SK-N-DZ (cell line): ENCODE data around the gene NPIPB6.
A peak's percentile ranks its signal among the peaks of the same experiment; 100 is the strongest.

Source experiments
- DNase-seq: peaks from one replicate; pipeline ENCODE4 v3.0.0-alpha.2; 2015; ENCODE audit warnings: low spot score

Gene NPIPB6

DNA sequence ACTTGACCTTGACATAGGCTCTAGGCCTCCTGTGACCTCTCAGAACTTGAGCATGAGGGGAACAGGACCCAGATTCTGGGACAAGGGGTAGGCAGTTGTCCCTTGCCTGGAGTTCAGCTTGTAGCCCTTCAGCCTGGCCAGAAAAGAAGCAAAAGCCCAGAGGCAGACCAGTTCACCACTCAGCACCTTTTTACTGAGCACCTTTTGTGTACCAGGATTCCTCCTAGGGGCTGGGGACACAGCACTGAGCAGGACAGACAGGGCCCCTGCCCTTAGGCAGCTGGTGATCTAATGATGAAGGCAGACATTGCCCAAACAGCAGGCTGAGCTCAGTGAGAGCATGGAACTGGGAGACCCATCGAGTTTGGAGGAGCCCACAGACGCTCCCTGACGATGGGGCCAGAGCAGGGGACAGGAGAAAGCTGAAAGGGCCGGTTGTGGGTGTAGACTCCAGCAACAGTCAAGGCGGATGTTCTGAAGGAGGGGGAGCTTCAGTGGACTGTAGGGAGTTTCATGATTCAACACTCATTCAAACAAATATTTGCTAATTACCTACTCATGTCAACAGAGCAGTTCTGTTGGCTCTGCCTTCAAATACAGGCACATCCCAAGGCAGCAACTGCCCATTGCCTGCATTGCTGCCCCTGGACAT lies 38.9 kb downstream of the NPIPB6 start:
- DNase-seq, result no peak

DNA sequence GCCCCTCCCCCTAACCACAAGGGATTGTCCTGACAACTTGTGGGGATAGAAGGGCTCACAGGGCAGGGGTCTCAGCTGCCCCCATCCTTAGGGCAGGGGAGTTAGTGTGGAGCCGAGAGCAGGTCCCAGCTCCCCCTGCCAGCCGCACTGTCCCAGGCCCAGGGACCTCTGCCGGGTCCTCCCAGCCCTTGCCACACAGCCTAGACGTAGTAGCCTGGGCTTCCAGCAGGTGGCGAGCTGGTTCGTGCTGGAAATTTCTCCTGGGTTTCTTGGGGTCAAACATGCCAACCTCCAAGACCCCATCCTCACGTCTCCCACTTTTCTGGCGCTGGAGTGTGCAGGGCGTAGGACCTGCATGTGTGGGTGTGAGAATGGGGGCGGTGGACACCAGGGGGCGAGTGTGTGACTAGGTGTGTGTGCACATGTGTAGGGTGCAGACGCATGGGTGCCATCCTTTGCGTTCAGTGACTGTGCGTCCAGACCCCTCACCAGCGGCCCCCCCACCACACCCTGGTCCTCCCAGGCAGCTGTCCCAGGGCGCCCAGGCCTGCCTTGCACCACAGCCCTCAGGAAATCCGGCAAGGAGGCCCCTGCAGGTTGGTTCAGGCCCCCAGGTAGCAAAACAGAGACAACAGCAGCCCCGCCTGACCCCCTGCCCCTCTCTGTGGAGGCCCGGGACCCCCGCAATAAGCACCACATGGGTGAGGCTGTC lies 41.5 kb downstream of the NPIPB6 start:
- peak; percentile 27 for DNase-seq

DNA sequence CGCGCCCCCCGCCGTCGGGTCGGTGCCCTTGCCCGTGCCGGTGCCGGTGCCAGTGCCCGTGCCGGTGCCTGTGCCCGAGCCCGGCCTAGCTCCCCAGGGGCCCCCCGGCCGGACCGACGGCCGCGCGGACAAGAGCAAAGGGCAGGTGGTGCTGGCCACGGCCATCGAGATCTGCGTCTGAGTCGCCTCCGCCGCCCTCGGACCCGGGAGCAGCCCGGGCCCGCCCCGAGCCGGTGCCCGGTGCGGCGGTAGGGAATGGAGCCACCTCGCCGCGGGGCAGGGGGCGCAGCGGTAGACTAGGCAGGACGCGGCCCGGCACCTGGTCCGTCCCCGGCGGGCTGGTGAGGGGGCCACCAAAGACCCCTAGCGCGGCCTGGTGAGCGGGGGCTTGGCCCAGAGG lies 42.6 kb downstream of the NPIPB6 start:
- DNase-seq, result no peak

DNA sequence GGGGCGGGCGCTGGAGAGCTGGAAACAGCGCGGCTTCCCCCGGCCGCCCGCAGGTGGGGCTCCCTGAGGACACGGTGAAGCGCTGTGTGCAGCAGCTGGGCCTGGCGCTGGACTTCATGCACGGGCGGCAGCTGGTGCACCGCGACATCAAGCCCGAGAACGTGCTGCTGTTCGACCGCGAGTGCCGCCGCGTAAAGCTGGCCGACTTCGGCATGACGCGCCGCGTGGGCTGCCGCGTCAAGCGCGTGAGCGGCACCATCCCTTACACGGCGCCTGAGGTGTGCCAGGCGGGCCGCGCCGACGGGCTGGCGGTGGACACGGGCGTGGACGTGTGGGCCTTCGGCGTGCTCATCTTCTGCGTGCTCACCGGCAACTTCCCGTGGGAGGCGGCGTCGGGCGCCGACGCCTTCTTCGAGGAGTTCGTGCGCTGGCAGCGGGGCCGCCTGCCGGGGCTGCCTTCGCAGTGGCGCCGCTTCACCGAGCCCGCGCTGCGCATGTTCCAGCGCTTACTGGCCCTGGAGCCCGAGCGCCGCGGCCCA lies 43.2 kb downstream of the NPIPB6 start:
- DNase-seq, result no peak

DNA sequence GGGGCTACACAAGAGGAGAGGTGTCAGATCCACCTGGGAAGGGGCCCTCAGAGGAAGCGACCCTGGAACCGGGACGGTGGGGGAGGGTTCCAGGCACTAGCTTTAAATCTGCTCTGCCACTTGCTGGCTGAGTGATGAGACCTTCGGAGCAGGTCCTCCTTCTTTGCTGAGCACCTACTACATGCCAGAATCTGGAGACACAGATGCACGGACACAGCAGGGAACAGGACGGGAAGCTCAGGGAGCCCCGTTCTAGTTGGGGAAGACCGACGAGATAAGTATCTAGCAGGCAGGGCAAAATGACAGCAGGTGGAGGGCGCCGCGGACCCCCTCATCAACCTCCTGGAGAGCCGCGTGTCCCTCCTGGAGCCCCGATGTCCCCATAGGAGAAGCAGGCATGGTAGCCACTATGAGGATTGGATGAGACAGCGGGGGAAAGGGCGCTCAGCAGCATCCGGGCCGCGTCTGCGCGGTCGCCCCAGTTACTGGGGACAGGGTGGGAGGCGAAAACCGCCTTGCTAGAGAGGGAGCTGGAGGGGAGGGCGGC lies 43.8 kb downstream of the NPIPB6 start:
- DNase-seq, result no peak

DNA sequence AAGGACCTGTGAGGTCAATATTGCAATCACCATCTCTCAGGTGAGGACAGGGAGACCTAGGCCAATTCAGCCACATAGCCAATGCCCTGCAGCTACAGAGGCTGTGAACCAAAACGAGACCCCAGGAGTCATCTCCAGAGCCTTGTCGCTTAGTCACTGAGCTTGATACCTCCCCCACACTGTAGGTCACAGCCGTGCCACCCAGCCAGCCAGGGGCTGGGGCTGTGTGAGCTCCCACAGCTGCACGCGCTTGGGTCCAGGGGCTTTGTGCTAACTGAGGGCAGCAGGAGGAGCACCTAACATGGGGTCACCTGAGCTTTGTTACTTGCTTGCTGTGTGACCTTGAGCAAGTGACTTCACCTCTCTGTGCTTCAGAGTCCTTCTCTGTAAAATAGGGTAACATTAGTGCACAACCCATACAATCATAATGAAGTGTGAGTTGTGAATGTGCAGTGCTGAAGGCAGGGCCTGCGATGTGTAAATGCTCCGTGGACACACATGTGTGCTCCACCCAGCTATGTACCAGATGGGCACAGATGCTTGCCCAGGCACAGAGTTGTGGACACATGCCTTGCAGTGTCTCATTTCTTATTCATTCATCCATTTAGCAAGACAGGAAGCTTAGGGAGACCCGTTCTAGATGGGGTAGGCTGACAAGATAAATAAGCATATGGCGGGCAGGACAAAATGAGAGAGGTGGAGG lies 45.1 kb downstream of the NPIPB6 start:
- DNase-seq, result no peak

DNA sequence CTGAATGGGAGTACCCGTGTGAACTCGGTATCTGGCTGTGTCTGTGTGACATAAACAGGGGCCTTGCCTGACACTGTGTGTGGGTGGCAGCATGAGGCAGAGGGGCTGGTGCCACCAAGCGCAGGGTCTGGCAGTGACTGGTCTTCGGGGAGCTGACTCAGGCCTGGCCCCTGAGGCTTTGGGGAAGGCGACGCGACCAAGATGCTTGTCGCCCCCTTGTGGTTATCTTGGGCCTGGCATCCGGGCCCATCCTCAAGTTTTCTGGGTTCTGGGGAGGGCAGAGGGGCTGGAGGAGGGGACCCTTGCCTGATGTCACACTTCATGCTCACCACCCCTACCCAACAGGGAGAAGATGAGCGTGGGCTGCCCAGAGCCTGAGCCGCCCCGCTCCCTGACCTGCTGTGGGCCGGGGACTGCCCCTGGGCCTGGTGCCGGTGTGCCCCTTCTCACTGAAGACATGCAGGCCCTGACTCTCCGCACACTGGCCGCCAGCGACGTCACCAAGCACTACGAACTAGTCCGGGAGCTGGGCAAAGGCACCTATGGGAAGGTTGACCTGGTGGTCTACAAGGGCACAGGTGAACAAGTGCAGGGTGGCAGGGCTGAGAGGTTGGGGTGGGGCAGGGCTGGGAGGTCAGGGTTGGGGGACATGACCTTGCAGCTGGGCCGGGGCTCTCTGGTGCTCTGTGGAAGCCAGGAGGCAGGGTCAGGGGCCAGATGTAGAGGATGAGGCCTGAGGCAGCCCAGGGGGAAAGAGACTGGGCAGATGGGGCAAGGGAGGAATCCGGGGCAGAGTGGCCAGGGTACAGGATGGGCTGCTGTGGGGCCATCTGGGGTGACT lies 46.0 kb downstream of the NPIPB6 start:
- peak; percentile 59 for DNase-seq

DNA sequence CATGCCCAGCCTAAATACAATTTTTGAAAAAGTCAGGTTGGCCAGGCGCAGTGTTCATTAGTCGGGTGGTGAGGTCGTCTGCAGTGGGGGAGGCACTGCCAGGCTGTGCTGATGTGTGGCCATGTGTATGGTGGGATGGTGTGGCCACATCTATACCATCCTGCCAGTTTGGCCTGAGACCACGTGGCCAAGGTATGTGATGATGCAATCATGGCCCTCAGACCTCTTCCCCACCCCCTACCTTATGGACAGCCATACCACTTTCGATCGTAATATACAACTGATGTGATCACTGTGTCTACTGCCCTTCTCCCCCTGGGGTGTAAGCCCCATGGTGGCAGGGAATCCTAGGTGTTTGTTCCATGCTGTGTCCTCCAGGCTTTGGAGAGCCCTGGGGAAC lies 47.3 kb downstream of the NPIPB6 start:
- no peak for DNase-seq

DNA sequence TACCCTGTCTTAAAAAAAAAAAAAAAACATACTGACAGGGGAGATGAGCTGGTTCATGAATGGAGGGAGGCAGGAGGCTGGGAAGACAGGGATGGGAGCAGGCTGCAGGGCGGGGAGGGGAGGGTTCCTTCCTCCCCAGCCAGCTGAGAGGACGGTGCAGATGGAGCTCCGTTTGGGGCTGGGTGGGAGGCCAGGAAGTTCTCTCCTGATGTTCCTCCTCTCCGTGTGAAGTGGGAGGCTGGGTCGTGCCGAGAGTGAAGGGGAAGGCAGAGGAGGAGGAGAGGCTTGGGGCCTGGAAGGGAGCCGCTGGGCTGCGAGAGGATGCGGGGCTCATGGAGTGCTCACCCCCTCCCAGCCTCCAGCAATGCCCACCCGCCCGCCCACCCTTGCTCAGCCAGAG lies 49.7 kb downstream of the NPIPB6 start:
- no peak for DNase-seq

DNA sequence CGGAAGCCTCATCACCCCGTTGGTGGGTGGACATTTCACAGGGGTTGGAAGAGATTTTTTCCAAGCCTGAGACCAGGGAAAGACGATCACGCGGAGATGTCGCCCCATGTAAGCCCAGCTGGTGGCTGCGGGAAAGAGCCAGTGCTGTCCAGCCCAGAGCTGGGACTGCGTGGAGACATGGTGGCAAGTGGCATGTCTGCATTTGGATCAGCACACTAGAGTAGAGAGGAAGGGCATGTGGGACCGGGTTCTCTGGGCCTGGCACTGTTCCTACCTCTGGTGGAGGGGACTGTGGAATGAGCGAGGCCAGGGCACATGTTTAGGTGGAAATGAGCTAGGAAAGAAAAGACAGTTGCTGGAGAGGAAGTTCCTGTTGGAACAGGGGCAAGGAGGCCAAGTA lies 51.0 kb downstream of the NPIPB6 start:
- no peak for DNase-seq

DNA sequence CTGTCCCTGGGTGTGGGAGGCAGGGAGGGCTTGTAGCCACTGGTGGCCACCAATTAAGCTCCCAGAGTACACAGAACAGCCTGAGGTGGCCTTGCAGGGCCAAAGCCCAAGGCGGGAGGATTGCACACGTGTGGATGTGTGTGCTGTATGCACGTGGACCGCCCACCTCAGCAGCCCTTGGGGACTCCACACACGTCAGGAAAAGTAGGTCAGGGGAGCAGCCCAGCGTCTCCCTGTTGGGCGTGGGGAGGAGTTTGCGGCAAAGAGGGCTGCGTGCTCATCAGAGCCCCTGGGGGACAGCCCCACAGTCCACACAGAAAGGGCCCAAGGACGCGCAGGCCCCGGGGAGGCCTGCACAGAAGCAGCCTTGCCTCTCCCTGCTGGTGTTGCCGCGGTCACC lies 51.4 kb downstream of the NPIPB6 start:
- no peak for DNase-seq

DNA sequence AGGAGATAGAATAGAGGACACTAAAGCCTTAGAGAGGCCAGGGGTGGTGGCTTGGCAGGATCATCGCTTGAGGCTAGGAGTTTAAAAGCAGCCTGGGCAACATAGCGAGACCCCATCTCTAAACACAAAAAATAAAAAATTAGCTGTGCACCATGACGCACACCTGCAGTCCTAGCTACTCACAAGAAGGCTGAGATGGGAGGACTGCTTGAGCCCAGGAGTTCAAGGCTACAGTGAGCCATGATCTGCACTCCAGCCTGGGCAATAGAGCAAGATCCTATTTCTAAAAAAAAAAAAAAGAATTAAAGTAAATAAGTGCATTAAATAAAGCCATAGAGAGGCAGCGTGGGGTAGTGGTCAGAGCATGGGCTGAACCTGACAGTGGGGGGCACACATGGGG lies 51.9 kb downstream of the NPIPB6 start:
- DNase-seq, result no peak

DNA sequence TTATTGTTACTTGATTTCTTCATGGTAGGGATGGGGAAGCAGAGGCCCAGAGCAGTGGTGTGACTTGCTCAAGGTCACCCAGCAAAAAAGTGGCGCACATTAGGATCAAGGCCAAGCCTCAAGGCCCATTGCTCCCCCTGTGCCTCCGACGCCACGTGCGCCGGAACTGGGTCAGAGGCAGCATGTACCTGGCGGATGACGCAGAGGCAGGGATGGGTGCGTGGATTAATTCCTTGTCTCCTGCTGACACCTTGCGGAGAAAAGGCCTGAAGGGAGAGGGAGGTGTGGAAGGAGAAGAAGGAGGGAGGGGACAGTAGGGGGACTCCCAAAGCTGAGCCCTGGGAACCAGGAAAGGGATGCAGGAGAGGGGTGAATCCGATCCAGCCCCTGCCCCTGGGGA lies 52.5 kb downstream of the NPIPB6 start:
- DNase-seq, result no peak

DNA sequence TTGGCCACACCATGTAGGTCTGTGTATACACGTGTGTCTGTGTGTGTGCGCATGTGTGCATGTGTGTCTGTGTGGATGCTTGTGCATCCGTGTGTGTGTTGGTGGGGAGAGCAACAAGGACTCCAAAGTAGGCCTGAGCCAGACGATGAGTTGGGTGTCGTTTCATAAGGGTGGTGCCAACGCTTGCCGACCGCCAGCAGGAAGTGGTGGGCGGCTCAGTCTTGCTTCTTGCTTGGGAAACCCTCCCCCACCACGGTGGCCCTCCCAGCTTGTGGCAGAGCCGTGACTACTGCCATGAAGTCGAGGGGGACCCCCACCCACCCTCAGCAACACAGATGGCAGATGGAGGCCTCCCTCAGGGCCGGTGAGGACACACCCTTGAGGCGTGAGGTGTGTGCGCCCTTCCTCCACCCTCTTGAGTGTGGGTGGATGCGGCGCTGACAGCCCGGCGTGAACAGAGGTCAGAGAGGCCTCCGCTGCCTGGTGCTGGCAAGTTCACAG lies 53.4 kb downstream of the NPIPB6 start:
- no peak for DNase-seq

DNA sequence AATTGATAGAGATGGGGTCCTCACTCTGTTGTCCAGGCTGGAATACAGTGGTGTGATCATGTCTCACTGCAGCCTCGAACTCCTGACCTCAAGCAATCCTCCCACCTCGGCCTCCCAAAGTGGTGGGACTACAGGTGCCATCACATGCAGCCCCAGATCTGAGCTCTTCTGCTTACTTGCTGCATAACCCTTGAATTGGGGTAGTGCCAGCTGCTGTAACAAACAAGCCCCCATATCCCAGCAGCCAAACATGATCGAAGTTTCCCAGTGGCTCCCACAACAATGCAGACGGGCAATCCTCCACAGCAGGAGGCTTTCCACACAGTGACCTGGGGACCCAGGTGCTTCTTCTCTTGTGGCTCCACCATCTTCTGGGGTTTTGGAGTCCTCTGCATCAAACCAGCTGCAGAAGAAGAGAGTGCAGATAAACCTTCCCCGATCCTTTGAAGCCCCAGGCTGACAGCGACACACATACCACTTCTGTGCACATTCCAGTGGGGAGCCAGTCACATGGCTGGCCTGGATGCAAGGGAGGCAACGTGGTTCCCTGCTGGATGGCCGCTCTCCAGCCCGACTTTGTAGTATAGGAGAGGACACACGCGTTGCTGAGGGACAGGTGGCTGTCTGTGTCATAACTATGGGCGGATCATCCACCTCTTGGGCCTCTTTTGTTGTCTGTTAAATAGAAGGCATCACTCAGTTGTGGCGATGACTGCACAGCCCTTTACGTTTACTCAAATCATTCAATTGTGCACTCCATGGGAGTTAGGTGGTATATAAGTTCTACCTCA lies 54.3 kb downstream of the NPIPB6 start:
- no peak for DNase-seq

DNA sequence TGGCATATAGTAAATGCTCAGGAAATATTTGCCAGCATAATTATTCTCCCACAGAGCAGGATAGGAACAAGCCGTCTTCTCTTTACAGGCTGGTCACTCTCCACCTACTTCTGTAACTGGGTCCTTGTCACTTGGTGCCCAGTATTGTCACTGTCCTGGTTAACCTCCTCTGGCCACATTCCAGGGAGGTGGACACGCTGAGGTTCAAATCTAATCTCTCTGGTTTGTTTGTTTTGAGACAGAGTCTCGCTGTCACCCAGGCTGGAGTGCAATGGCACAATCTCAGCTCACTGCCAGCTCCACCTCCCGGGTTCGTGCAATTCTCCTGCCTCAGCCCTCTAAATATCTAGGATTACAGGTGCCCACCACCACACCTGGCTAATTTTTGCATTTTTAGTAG lies 55.4 kb downstream of the NPIPB6 start:
- DNase-seq, result no peak

DNA sequence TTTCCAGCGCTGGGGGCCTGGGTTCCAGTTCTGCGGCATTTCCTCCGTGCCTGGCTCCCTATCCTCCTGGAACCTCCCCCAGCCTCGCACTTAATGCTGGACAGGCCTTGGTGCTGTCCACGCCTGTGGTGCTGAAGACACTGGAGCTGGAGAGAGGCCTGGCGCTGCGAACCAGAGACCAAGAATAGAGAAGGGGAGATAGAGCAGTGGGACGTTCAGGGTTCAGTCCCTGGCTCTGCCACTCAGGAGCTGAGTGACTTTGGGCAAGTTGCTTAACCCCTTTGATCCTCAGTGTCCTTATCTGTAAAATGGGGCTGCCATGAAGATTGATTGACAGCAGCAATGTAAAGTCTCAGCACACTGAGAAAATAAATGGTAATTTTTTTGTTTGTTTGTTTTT lies 59.1 kb downstream of the NPIPB6 start:
- DNase-seq, result no peak

DNA sequence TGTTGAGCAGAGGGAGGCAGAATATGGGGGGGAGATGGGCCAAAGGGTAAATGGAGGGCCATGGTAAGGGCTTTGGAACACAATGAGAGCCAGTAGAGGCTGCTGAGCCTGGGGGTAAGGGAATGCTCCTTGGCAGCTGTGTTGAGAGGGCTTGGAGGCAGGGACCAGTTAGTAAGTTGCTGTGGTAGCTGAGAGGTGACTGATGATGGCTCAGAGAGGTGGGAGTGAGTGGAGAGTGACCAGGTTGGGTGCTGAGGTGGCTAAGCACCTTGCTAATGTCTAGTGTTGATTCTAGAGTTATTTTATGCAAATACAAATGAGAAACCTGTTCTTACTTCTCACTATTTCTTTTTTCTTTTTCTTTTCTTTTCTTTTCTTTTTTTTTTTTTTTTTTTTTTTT lies 60.2 kb downstream of the NPIPB6 start:
- DNase-seq, result no peak

DNA sequence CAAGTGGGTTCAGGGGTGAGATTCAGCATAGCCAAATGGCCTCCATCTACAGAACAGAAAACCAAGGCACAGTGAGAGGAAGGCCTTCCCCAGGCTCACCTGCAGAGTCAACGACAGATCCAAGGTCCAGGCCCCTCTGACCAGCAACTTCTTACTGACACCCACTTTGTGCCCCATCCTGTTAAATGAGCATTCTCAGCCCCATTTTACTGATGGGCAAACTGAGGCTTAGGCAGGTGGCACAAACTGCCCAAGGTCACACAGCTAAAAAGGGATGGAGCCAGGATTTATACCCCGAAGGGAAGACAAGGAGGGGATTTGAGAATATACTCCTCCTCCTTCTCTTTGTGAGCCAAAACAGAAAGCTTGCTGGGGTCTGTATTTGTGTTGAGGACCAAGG lies 61.7 kb downstream of the NPIPB6 start:
- DNase-seq, result no peak

DNA sequence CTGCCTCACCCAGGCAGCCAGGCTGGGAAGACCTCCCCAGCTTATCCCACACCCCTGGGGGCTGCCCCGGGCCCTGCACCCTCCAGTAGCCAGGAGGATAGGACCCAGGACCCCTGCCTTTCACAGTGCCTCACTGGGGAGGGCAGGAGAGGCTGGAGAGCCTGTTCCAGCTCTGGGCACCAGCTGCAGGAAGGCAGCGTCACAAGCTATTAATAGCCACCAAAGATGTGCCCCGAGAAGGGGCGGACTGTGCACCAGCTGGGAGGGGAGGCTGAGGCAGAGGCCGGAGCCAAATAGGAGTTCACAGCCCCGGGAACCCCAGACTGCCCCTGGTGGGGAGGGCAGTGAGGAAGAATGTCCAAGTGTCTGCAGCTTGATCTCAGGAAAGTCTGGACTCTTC lies 62.2 kb downstream of the NPIPB6 start:
- no peak for DNase-seq

DNA sequence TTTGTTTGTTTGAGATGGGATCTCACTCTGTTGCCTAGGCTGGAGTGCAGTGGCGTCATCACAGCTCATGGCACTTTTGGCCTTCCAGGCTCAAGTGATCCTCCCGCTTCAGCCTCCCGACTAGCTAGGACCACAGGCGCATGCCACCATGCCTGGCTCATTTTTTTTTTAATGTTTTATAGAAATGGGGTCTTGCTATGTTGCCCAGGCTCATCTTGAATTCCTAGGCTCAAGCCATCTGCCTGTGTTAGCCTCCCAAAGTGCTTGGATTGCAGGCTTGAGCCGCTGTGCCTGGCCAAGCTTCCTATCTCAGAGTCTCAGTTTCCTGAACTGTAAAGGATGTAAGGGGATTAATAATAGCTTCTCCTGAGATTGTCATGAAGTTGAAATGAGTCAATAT lies 63.0 kb downstream of the NPIPB6 start:
- DNase-seq, result no peak
